ENCODE data around the gene SLC16A13.

Gene SLC16A13

DNA sequence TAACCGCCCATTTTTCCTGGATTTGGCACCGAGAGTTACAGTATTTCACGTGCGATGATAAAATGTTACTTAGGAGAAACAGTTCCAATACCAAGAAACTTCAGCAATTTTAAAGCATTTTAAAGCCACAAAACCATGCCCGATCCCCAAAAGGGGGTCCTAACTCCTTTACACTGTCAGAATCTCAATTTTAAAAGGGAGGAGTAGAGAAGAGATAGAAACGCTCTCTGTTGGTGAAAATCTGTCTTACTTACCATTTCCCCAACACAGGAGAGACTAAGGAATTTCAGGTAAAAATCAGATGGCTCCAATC, 23.9 kb upstream of the SLC16A13 start:
- no peak for DNase-seq (ENCODE audit: low read depth in 2 of 2)

DNA sequence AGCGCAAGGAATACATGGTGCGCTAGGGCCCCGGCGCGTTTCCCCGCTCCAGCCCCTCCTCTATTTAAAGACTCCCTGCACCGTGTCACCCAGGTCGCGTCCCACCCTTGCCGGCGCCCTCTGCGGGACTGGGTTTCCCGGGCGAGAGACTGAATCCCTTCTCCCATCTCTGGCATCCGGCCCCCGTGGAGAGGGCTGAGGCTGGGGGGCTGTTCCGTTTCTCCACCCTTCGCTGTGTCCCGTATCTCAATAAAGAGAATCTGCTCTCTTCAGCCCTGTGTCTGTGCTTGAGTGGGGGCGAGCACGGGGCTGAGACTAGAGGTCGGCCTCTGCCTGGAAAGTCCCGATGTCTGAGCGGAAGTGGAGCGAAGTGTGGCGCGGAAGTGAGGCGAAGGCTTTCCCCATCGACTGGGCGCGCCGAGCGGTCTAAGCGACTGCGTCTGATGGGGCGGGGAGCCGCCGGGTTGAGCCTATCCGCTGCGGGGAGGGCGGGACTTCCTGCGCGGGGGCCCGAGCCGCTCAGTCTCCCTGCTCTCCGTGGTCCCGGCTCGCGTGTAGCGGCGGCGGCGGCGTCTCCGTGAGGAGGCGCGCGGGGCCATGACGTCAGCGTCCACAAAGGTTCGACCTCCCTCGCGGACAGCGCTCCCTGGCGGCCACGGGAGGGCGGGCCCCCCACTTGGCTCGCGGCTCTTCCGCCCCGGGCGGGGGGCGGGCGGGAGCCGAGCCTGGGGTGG, 21.4 kb upstream of the SLC16A13 start:
- peak; percentile 93 to 94 for DNase-seq (ENCODE audit: low read depth in 2 of 2)

DNA sequence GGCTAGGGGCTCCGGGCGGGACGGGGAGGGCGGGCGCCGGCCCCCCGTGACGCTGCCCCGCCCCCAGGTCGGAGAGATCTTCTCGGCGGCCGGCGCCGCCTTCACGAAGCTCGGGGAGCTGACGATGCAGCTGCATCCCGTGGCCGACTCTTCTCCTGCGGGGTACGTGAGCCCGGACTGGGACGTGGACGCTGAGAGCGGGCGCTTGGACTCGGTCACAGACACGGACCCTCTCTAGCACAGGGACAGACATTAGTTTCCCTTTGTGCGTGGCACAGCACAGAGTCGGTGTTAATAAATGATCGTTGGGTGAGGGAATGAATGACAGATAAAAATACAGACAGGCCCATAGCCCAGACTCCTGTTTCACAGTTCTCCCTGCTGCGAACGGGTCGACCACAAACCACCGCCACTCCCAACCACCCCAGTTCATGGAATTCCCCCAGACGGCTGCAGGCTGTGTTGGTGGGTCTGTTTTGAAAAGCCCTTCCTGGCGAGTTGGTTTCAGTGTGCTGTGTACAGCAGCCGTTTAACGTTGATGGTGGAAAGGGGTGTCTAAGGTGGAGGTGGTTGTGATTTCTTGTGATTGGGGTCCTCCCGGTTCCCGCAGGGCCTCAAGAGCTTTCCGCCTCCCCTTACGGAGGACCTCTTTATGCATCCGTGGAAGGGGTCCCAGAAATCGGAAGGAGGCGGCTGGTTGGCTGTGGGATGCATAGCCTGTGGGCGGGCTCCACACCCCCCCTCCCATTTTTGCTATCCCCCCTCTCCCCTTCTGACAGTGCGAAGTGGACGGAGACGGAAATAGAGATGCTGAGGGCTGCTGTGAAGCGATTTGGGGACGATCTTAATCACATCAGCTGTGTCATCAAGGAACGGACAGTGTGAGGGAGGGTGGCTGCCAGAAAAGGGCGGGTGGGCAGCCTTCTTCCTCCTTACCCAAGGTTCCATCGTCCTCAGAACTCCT, 20.5 kb upstream of the SLC16A13 start:
- DNase-seq (ENCODE audit: low read depth in 2 of 2) = peak in 1 of 2 experiments; percentile 14

DNA sequence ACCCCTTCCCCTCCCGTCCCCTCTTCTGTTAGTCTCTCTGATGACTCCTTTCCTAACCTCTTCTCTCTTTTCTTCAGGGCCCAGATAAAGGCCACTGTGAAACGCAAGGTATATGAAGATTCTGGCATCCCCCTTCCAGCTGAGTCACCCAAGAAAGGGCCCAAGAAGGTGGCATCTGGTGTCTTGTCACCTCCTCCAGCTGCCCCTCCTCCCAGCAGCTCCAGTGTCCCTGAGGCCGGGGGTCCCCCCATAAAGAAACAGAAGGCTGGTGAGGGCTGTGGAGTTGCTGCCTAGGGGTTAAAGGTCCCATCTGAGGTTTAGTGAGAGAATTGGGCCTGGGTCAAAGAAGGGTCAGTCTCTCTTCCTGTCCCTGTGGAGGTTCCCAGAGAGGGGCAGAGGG, 19.4 kb upstream of the SLC16A13 start:
- DNase-seq (ENCODE audit: low read depth in 2 of 2) = no peak

DNA sequence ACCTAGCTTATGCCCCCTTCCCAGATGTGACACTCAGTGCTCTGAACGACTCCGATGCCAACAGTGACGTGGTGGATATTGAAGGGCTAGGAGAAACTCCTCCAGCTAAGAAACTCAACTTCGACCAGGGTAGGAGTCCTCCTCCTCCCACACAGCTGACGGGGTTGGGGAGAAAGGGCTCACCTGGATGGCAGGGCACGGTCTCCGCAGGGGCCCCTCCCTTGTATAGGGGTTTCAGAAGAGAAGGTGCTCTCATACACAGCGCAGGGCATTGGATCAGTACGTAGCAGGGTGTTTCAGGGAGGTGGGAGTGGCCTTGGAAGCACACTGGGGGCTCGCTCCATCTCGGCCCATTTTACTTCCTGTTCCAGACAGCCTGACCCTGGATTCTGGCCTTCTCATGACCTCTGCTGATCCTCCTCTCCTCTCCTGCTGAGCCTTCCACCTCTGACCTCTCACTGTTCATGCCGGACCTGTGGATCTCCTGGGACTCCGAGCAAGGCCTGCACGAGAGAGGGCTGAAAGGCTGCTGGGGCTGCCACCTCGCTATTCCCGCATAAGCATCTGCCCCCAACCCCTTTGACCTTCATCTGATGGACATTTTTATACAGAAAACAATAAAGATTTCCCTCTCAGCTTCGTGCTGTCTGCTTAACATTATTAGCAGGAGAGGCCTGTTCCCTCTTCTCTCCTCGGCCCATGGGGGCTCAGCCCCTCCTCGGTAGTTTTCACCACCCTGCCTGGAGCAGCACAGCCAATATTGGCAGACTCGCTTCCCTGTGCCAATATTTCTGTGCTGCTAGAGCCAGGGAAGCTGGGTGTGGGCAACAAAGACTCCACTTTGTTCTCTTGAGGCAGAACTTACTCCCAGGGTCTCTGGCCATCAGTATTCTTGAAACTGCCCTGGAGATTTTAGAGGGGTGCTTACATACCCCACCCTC, 18.7 kb upstream of the SLC16A13 start:
- no peak for DNase-seq (ENCODE audit: low read depth in 2 of 2)

DNA sequence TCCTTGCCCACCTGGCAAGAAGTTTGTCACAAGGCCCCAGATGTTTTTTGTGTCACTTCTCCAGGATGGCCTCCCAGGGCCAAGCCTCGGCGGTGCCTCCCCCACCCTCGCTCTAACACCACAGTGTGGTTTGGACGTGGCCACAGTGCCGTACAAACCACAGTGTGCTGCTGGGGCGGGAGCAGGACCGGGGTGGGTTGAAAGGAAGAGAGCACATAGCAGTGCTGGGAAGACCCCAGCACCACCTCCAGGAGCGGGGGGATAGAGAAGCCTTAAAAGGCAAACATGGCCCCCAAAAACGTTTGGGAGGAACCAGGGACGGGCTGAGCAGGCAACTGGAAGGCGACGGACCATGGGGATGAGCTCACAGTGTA, 18.0 kb upstream of the SLC16A13 start:
- no peak for DNase-seq (ENCODE audit: low read depth in 2 of 2)

DNA sequence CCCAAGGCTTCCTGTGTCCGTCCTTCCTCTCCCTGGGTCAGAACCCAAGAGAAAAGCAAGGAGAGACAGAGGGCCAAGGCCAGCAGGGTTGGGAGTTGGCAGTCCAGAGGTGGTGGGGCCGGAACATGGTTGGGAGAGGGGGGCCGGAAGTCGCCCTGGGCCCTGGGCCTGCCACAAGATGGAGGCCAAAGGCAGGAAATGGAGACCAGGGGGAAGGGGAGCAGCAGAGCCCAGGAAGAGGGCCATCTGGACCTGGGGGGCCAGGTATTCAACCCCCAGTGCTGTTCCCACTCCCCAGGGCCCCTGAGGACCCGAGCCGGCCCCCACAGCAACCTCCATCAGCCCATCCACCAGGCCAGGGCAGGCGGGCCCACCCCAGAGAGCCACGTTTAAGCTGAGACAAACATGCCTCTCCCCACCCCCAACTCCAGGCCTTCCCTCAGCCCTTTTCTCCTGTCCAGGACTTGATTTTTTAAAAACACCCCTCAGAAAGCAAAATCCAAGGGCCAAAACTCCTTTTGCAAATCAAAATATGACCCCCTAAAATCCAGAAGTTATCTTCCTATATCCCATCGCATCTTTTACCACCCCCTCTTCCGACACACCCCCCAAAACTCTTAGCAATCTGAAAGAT, 17.4 kb upstream of the SLC16A13 start:
- DNase-seq (ENCODE audit: low read depth in 2 of 2) = no peak

DNA sequence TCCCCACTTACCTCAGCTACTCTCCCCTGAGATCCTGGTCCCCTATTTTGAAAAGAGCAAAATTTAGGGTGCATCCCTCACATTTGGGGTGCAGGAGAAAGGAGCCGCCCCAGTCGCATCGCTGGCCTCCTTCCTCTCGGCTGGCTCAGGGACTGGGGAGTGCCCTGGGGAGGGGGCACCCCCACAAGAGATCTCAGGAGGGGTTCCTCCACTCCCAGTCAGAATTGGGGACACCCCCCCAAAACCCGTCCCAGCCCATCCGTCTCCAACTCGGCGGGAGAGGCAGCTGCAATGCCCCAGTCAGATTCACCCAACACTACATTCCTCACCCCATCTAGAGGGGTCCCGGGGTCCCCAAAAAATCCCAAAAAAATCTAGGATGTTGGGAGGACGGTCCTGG, 16.4 kb upstream of the SLC16A13 start:
- DNase-seq (ENCODE audit: low read depth in 2 of 2) = no peak

DNA sequence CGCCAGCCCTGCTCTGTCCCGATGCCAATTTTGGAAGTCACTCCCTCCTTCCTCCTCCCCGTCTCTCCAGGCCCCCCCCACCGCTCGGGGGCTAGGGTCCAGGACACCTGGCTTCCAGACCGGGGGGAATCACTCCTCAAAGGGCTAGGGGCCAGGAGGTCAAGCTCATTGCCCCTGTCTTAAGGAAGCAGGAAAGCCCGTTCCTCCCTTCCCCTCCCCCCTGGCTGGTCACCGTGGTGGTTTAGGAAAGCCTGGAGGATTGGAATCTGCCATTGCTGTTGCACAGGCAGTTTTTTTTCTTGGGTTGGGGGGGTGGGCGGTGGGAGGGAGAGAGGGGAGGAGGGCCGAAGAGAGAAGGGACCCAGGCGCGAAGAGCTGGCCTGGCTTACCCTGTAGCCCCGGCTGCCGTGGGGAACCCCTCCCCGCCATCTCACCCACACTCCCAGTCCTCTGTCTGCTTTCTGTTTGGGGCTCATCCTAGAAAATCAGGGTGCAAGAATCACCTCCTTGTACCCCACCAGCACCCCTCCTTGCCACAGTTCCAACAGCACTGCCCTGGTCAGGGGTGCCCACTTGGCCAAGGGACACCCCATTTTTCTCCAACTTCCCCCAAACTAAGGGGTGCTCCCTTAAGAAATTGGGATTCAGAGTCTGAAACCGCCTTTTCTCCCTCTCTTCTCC, 15.8 kb upstream of the SLC16A13 start:
- peak in 1 of 2 experiments; percentile 20 for DNase-seq (ENCODE audit: low read depth in 2 of 2)

DNA sequence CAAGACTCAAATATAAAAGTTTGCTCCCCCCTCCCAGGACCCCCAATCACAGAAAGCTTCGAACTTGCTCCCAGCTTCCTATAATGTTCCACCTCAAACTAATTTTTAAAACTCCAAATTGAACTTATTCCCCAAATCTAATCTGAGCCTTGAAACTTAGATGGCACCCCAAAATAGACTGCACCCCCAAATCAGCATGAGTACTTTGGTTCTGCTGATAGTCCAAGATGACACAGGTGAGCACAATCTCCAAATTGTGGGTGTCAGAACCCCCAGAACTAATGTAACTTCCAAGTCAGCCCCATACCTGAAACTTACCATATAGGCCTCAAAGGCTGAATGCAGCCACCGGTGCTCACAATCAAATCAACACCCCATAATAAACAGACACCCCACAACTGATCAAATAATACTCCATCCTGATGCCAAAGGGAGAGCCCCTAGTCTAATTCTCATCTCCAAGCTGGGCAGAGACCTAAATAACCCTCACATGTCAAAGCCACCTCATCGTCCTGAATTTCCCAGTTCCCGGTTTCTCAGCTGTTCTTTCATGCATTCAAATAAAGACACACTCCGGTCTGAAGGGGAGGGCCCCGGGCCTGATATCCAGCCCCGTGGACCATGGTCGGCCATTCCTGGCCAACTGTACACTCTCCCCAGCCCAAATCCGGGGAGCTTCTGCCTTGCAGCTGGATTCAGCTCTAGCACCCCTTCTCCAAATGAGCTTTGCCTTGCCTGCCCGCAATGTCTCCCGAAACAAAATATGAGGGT, 14.7 kb upstream of the SLC16A13 start:
- DNase-seq (ENCODE audit: low read depth in 2 of 2) = no peak

DNA sequence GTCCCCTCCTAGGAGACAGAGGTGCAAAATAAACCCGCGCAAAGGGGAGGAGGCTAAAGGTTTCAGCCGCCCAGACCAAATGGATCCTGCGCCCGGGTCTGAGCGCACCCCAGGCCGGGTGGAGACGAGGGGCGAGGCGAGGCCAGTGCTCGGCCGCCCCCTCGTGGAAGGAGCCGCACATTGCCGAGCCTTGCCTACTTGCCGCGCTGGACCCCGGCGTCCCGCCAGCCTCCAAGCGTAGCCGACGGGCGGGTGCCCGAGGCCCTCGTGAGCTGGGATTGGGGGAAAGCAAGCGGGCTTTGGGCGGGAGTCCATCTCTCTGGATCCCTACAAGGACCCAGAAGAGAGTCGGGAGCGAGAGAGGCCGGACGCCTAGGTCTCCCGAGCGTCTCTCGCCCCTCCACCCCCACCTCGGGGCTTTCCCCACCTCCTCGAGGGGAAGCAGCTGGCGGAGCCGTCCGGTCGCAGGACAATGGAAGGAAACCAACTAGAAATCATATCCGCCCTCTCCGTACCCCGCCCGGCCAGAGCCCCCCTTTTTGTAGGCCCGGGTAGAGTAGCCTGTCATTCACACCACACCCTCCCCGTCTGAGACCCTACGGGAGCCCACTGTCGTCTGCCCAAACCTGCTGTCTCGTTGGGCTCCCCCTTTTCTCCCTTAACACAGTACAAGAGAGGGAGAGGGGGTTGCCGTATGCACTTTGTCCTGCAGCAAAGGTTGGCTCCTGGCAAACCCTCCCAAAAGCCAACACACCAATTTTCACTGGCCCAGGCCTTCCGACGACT, 13.6 kb upstream of the SLC16A13 start:
- DNase-seq (ENCODE audit: low read depth in 2 of 2) = peak in 1 of 2 experiments; percentile 32

DNA sequence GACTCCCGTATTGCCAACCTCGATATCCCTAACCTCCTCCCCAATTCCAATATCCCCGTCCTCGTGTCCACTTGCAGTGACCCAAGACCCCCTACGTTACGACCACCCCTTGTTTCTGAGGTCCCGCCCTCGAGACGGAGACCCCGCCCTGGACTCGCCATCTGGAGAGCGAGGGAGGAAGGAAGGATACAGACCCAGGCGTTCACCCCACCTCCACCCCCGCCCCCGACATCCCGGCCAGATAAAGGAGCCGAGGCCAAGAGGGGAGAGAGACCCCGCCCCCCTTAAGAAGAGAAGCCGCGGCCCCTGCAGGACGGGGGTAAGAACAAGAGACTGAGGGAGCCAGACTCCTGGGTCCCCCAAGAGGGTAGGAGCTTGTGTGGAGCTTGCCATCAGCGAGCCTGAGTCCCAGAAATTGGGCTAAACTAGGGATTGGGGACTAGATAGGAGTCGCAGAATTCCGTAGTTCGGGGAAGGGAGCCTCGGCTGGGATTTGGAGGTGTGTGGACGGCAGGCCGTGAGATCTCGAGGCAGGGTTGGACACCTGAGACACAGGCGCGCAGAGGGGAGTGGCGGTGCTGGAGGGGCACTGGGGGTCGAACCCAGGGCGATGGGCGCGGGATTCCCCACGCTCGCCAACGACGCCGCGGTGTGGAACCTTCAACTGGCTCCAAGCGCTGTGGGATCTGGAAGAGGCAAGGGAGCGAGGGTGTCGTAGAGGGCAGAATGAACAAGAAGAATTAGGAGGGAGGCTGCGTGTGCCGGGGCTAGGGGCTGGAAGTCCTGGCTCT, 12.8 kb upstream of the SLC16A13 start, which contains the start of gene BCL6B:
TSS of gene BCL6B (plus strand) at position 270 of the 791 bp plus-strand sequence. CDS start 622 bp downstream, outside the sequence.
- no peak for DNase-seq (ENCODE audit: low read depth in 2 of 2)

DNA sequence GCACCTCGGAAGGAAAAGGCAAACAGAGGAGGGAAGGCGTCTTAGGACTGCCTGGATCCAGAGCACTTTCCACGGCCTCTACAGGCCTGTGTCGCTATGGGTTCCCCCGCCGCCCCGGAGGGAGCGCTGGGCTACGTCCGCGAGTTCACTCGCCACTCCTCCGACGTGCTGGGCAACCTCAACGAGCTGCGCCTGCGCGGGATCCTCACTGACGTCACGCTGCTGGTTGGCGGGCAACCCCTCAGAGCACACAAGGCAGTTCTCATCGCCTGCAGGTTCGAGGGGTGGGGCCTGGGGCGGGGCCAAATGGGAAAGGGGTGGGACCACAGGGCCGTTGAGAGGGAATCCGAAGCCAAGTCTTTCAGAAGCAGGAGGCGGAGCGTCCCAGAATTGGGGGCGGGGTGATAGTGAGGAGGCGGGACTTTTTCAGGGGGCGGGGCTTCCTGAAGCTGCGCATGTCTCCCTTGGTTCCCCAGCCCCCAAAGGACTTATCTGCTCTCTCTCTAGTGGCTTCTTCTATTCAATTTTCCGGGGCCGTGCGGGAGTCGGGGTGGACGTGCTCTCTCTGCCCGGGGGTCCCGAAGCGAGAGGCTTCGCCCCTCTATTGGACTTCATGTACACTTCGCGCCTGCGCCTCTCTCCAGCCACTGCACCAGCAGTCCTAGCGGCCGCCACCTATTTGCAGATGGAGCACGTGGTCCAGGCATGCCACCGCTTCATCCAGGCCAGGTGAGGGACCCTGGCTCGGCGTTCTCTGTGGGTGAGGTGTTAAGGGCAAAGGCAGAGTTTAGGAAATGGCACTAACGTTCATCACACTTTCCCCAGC, 12.0 kb upstream of the SLC16A13 start:
- DNase-seq (ENCODE audit: low read depth in 2 of 2) = peak in 1 of 2 experiments; percentile 51

DNA sequence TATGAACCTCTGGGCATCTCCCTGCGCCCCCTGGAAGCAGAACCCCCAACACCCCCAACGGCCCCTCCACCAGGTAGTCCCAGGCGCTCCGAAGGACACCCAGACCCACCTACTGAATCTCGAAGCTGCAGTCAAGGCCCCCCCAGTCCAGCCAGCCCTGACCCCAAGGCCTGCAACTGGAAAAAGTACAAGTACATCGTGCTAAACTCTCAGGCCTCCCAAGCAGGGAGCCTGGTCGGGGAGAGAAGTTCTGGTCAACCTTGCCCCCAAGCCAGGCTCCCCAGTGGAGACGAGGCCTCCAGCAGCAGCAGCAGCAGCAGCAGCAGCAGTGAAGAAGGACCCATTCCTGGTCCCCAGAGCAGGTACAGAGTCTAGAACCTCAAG, 11.4 kb upstream of the SLC16A13 start:
- DNase-seq (ENCODE audit: low read depth in 2 of 2) = no peak

DNA sequence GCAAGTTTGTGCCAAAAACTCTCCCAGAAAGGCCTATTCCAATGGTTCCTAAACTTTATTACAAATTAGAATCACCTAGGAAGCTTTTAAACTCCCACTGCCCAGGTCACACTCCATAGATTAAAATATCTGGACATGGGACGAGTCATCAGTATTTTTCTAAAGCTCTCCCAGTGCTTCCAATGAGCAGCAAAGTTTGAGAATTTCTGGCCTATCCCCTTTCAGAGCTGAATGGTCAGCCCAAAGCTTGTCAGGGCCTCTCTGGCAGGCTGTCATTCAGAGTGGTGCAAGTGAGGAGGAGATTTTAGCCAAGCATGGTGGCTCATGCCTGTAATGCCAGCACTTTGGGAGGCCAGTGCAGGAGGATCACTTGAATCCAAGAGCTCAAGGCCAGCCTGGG, 10.6 kb upstream of the SLC16A13 start:
- DNase-seq (ENCODE audit: low read depth in 2 of 2) = no peak

DNA sequence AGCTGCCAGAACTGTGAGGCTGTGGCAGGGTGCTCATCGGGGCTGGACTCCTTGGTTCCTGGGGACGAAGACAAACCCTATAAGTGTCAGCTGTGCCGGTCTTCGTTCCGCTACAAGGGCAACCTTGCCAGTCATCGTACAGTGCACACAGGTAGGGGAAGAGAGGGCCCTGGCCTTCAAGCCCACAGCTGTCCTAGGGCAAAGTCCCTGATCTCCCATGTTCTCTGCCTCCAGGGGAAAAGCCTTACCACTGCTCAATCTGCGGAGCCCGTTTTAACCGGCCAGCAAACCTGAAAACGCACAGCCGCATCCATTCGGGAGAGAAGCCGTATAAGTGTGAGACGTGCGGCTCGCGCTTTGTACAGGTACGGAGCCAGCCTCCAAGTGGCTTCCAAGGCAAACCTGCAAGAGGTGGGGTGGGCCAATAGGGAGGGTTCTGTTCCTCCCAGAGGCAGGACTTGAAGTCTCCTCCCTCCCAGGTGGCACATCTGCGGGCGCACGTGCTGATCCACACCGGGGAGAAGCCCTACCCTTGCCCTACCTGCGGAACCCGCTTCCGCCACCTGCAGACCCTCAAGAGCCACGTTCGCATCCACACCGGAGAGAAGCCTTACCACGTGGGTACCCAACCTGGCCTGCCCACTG, 9.2 kb upstream of the SLC16A13 start:
- no peak for DNase-seq (ENCODE audit: low read depth in 2 of 2)

DNA sequence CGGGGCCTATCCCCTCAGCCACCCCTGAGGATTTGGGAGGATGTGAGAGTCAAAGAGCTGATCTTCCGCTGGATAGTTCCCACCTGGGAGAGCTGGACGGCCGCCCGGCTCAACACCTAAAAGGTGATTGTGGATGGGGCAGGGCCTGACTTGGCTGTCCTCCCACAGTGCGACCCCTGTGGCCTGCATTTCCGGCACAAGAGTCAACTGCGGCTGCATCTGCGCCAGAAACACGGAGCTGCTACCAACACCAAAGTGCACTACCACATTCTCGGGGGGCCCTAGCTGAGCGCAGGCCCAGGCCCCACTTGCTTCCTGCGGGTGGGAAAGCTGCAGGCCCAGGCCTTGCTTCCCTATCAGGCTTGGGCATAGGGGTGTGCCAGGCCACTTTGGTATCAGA, 8.5 kb upstream of the SLC16A13 start:
- no peak for DNase-seq (ENCODE audit: low read depth in 2 of 2)
